ENCODE data around the gene LRRN2.

Gene LRRN2

DNA sequence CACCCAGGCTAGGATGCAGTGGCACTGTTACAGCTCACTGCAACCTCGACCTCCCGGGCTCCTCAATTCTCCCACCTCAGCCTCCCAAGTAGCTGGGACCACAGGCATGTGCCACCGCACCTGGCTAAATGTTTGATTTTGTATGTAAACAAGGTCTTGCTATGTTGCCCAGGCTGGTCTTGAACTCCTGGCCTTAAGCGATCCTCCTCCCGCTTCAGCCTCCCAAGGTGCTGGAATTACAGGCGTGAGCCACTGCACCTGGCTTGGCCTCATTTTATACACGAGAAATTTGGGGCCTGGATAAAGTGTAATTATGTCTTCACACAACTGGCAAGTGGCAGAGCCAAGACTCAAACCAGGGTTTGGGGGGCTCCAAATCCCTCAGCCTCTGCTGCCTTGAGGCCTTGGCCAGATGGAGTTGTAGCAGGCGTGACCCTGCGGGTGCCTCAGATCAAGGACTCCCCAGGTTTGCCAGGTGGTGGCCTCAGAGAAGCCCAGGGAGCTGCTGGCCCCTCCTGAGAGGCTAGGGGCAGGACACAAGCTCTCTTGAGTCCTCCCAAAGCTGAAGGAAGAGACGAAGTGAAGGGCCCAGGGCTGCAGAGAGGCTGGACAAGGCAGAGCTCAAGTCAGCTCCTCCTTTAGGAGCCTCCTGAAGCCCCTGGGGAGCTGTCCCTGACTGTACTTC lies 107.6 kb downstream of the LRRN2 start:
- Histone ChIP-seq H3K9ac (no peak overlapping the region; the same call in 1 of the 2 replicates), H3K4me3 (IDR thresholded peaks at IDR 0.05; ENCODE audit: insufficient read depth, low read depth, low read length) (no peak overlapping the region), H3K27ac (no peak overlapping the region; the same call in 1 of the 2 replicates), H3K27me3 (ENCODE audit: insufficient read depth, low read depth) (no peaks in the 10 kb centered on the region), H3K4me1 (ENCODE audit: low read depth, poor library complexity, severe bottlenecking) (peaks cover 23% of the 10 kb centered on the region), H3K36me3 (ENCODE audit: insufficient read depth) (no peaks in the 10 kb centered on the region), H3K79me2 (ENCODE audit: insufficient read depth, low read depth) (no peaks in the 10 kb centered on the region), H4K20me1 (ENCODE audit: insufficient read depth) (no peaks in the 10 kb centered on the region), H3K4me2 (peak overlapping the region; percentile 77), H2AFZ (ENCODE audit: low read depth) (no peak overlapping the region; the same call in 1 of the 2 replicates)
- TF ChIP-seq CTCF (conservative IDR thresholded peaks at IDR 0.05; ENCODE audit: low read depth, low read length), result no peak

GRCh38 chr1:204576422-204576821 lies 109.1 kb downstream of the LRRN2 start:
- no peak for TF ChIP-seq CTCF (conservative IDR thresholded peaks at IDR 0.05; ENCODE audit: low read depth, low read length)
- Histone ChIP-seq H3K79me2 (ENCODE audit: insufficient read depth, low read depth) (no peaks in the 10 kb centered on the region), H3K4me3 (IDR thresholded peaks at IDR 0.05; ENCODE audit: insufficient read depth, low read depth, low read length) (no peak overlapping the region), H3K27ac (no peak overlapping the region), H3K27me3 (ENCODE audit: insufficient read depth, low read depth) (no peaks in the 10 kb centered on the region), H2AFZ (ENCODE audit: low read depth) (no peak overlapping the region), H3K4me2 (no peak overlapping the region), H3K4me1 (ENCODE audit: low read depth, poor library complexity, severe bottlenecking) (peaks cover 23% of the 10 kb centered on the region), H3K36me3 (ENCODE audit: insufficient read depth) (no peaks in the 10 kb centered on the region), H3K9ac (no peak overlapping the region), H4K20me1 (ENCODE audit: insufficient read depth) (no peaks in the 10 kb centered on the region)

DNA sequence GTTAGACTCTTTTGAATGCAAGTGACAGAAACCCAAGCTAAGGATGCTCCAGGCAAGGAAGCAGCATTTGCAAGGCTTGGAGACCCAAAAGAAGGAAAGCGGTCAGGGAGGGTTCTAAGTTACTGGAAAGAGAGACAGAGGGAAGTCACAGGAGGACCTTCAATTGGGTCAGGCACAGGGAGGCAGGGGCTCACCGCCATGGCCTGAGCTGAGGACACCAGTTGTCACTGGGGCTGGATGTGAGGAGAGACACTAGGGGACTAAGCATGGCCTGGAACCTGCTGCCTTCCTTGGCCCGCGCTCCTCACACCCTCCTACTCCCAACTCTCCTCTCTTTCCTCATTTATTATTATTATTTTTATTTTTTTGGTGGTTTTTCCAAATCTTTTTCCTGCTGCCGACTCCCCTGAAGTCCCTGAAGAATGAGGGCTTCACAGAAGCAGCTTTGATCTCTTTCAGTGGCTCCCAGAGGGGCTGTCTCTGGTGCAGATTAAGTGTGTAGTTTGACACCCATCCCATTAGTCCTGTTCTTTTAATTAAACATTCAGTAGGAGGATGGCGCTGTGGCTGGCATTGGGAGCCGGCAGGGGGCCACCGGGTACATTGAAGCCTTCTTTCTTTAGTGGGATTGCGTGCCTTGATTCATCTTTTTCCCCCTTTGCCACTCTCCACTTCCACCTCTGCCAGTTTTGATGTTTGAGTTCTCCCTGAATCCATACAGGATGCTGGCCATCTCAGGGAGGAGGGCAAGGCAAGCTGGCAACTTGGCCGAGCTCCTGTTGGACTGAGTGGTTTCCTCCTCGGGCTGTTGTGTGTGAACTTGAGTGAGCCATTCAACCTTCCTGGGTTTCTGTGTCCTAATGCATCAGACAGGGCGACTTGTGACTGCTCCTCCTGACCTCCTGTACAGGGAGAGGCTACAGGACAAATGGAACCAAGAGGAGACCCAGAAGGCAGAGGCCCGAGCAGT lies 110.0 kb downstream of the LRRN2 start:
- no peak for TF ChIP-seq CTCF (conservative IDR thresholded peaks at IDR 0.05; ENCODE audit: low read depth, low read length)
- Histone ChIP-seq H3K79me2 (ENCODE audit: insufficient read depth, low read depth) (no peaks in the 10 kb centered on the region), H3K4me1 (ENCODE audit: low read depth, poor library complexity, severe bottlenecking) (peaks cover 23% of the 10 kb centered on the region), H4K20me1 (ENCODE audit: insufficient read depth) (no peaks in the 10 kb centered on the region), H3K36me3 (ENCODE audit: insufficient read depth) (no peaks in the 10 kb centered on the region), H3K4me2 (no peak overlapping the region), H3K9ac (no peak overlapping the region), H3K27ac (no peak overlapping the region), H3K27me3 (ENCODE audit: insufficient read depth, low read depth) (no peaks in the 10 kb centered on the region), H3K4me3 (IDR thresholded peaks at IDR 0.05; ENCODE audit: insufficient read depth, low read depth, low read length) (no peak overlapping the region), H2AFZ (ENCODE audit: low read depth) (no peak overlapping the region)

GRCh38 chr1:204574865-204575163 lies 110.7 kb downstream of the LRRN2 start:
- Histone ChIP-seq H4K20me1 (ENCODE audit: insufficient read depth) (no peaks in the 10 kb centered on the region), H3K9ac (no peak overlapping the region), H3K36me3 (ENCODE audit: insufficient read depth) (no peaks in the 10 kb centered on the region), H3K79me2 (ENCODE audit: insufficient read depth, low read depth) (no peaks in the 10 kb centered on the region), H3K27me3 (ENCODE audit: insufficient read depth, low read depth) (no peaks in the 10 kb centered on the region), H3K27ac (no peak overlapping the region), H2AFZ (ENCODE audit: low read depth) (no peak overlapping the region), H3K4me3 (IDR thresholded peaks at IDR 0.05; ENCODE audit: insufficient read depth, low read depth, low read length) (no peak overlapping the region), H3K4me2 (no peak overlapping the region), H3K4me1 (ENCODE audit: low read depth, poor library complexity, severe bottlenecking) (peaks cover 17% of the 10 kb centered on the region)
- no peak for TF ChIP-seq CTCF (conservative IDR thresholded peaks at IDR 0.05; ENCODE audit: low read depth, low read length)
